ENCODE results near the gene TLR4. TPM values are rescaled to one million over a fixed set of nuclear protein-coding genes. Genes with fewer than 3 reads are reported as not detected.

The TLR4 gene
- total and polyA plus RNA-seq, 9 of the 15 experiments (the other 6 are each of a cell fraction or from before 2014, with no cell fraction given), result 0.02 TPM; not detected in 8

GRCh38 chr9:117681888-117682287 lies 22.3 kb upstream of the TLR4 start (continued):
- TF ChIP-seq E4F1 (CRISPR knock-in tag; IDR thresholded peaks at IDR 0.05; ENCODE audit: borderline replicate concordance) (no peak), SMARCC2 (IDR thresholded peaks at IDR 0.05; ENCODE audit: low read depth) (no peak), DEAF1 (CRISPR knock-in tag; IDR thresholded peaks at IDR 0.05) (no peak), SMARCA4 (IDR thresholded peaks at IDR 0.05) (no peak), RERE (CRISPR knock-in tag; IDR thresholded peaks at IDR 0.05; ENCODE audit: borderline replicate concordance) (no peak), ZNF57 (CRISPR knock-in tag; IDR thresholded peaks at IDR 0.05) (no peak), CBX3 (IDR thresholded peaks at IDR 0.05; ENCODE audit: borderline replicate concordance in 1 of 2, low read length in 2 of 2) (no peak)

Data from K562 (cell line).